ENCODE measurements around the gene NALCN.

DNA sequence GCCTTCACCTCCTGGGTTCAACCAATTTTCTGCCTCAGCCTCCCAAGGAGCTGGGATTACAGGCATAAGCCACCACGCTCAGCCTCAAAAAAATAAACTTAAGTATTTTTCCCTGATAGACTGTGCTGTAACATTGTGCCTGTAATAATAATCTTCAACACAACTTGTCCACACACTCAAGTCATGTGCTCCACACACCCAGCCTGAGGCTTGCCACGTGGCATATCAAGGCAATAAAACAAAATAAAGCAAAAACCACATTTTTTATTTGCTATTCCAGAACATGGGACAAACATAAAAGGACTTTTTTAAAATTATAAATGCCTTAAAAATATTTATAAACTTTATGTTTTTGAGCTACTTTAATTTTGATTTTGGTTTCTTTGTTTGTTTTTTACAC lies 115.8 kb downstream of the NALCN start:
- TF ChIP-seq, protein P1, sequence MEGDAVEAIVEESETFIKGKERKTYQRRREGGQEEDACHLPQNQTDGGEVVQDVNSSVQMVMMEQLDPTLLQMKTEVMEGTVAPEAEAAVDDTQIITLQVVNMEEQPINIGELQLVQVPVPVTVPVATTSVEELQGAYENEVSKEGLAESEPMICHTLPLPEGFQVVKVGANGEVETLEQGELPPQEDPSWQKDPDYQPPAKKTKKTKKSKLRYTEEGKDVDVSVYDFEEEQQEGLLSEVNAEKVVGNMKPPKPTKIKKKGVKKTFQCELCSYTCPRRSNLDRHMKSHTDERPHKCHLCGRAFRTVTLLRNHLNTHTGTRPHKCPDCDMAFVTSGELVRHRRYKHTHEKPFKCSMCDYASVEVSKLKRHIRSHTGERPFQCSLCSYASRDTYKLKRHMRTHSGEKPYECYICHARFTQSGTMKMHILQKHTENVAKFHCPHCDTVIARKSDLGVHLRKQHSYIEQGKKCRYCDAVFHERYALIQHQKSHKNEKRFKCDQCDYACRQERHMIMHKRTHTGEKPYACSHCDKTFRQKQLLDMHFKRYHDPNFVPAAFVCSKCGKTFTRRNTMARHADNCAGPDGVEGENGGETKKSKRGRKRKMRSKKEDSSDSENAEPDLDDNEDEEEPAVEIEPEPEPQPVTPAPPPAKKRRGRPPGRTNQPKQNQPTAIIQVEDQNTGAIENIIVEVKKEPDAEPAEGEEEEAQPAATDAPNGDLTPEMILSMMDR (IDR thresholded peaks at IDR 0.05) = no peak
- no peak for TF ChIP-seq POLR2A (IDR thresholded peaks at IDR 0.05)

Measured in adrenal gland (tissue), 5 donors.